Parathyroid adenoma (tissue), 2 donors: ENCODE data around the gene OPHN1.

Source experiments
- H2AFZ ChIP-seq: fragments of 300-600 bp; sonication (generic); one replicate; pipeline ENCODE4 v1.7.0; 2017; ENCODE audit warnings: antibody characterized with exemption, mild to moderate bottlenecking
- H3K27ac ChIP-seq: fragments of 300-600 bp; sonication (generic); one replicate; pipeline ENCODE4 v1.7.0; 2017
- H3K27me3 ChIP-seq: fragments of 300-600 bp; sonication (generic); one replicate; pipeline ENCODE4 v1.7.0; 2017; ENCODE audit warnings: low read length; ENCODE audit not compliant: control insufficient read depth, insufficient read depth
- H3K36me3 ChIP-seq: fragments of 300-600 bp; sonication (generic); one replicate; pipeline ENCODE4 v1.7.0; 2017; ENCODE audit warnings: low read length; ENCODE audit not compliant: control insufficient read depth, insufficient read depth
- H3K4me1 ChIP-seq: fragments of 300-600 bp; sonication (generic); one replicate; pipeline ENCODE4 v1.7.0; 2017; ENCODE audit warnings: control low read depth
- H3K4me2 ChIP-seq: fragments of 300-600 bp; sonication (generic); one replicate; pipeline ENCODE4 v1.7.0; 2017; ENCODE audit warnings: low read length
- H3K4me3 ChIP-seq: fragments of 300-600 bp; sonication (generic); one replicate; pipeline ENCODE4 v1.7.0; 2017; ENCODE audit warnings: low read depth, low read length
- H3K79me2 ChIP-seq: fragments of 300-600 bp; sonication (generic); one replicate; pipeline ENCODE4 v1.7.0; 2017; ENCODE audit warnings: control low read depth
- H3K9ac ChIP-seq: fragments of 300-600 bp; sonication (generic); one replicate; pipeline ENCODE4 v1.7.0; 2017; ENCODE audit warnings: mild to moderate bottlenecking
- H3K9me3 ChIP-seq: fragments of 300-600 bp; sonication (generic); one replicate; pipeline ENCODE4 v1.7.0; 2017; ENCODE audit warnings: low read length; ENCODE audit not compliant: control insufficient read depth
- CTCF ChIP-seq: fragments of 300-600 bp; sonication (generic); IDR thresholded peaks from one replicate; pipeline ENCODE4 v1.7.0; 2017; ENCODE audit warnings: antibody characterized with exemption, mild to moderate bottlenecking
- donor health status: primary hyperparathyroidism.

The OPHN1 gene

GRCh38 chrX:68232206-68232605 lies 201.1 kb downstream of the OPHN1 start:
- H3K4me1 ChIP-seq: peaks cover 2% of the 10 kb centered on the region
- no peak overlapping the region for H3K9ac ChIP-seq
- no peak for TF ChIP-seq CTCF
- no peak overlapping the region for H3K4me3 ChIP-seq
- H3K79me2 ChIP-seq: no peaks in the 10 kb centered on the region
- H2AFZ ChIP-seq: no peak overlapping the region
- H3K9me3 ChIP-seq: no peaks in the 10 kb centered on the region
- H3K4me2 ChIP-seq: no peak overlapping the region
- H3K27ac ChIP-seq: no peak overlapping the region
- H3K27me3 ChIP-seq: no peaks in the 10 kb centered on the region
- H3K36me3 ChIP-seq: no peaks in the 10 kb centered on the region

DNA sequence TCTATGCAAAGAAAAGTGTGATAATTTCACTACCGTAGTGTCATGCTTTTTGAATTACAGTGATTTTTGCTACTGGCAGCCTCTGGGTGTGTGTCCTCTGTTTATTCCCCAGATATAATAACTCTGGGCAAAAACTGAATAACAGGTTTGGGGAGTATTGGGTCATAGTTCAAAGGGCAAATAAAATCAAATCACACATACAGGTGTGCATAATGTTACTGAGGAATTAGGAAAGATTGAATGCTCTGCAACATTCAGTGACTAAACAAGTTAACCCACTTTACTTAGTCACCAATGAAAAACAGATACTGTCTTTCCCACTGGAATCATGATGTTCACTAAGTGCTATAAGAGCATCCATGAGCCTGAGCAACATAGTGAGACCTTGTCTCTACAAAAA lies 224.3 kb downstream of the OPHN1 start:
- no peak for TF ChIP-seq CTCF
- no peak overlapping the region for H2AFZ ChIP-seq
- no peak overlapping the region for H3K4me3 ChIP-seq
- no peaks in the 10 kb centered on the region for H3K36me3 ChIP-seq
- no peak overlapping the region for H3K27ac ChIP-seq
- no peak overlapping the region for H3K9ac ChIP-seq
- no peak overlapping the region for H3K4me2 ChIP-seq
- H3K4me1 ChIP-seq: no peaks in the 10 kb centered on the region
- no peaks in the 10 kb centered on the region for H3K9me3 ChIP-seq
- no peaks in the 10 kb centered on the region for H3K79me2 ChIP-seq
- no peaks in the 10 kb centered on the region for H3K27me3 ChIP-seq

DNA sequence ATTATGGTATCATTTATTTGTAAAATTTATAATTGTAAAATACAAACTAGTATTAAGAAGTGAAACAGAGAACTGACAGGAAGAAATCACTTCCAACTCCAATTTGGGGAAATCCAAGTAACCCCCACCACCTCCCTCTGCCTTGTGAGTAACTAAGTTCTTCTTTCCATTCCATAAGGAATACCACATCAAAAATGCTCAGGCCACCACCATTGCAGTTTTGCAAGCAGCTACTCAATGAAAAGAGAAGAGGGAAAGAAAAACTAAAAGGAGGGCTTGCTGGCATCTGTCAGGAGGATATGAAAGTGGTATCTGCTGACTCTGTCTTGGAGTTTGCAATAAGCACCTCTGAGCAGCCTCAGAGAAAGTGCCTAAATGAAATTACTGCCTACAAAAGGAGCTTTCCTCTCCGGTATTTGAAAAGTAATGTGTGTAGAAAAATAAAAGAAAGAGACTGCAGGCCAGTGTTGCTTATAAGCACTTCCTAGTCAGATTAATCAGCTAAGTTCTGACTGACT lies 228.7 kb downstream of the OPHN1 start:
- no peak for TF ChIP-seq CTCF
- no peaks in the 10 kb centered on the region for H3K9me3 ChIP-seq
- no peak overlapping the region for H2AFZ ChIP-seq
- peaks cover 5% of the 10 kb centered on the region for H3K4me1 ChIP-seq
- no peak overlapping the region for H3K4me2 ChIP-seq
- no peak overlapping the region for H3K9ac ChIP-seq
- no peaks in the 10 kb centered on the region for H3K27me3 ChIP-seq
- no peak overlapping the region for H3K27ac ChIP-seq
- no peaks in the 10 kb centered on the region for H3K79me2 ChIP-seq
- H3K36me3 ChIP-seq: no peaks in the 10 kb centered on the region
- no peak overlapping the region for H3K4me3 ChIP-seq

GRCh38 chrX:68203646-68204045 lies 229.6 kb downstream of the OPHN1 start:
- H3K27ac ChIP-seq: no peak overlapping the region

More at GRCh38 chrX:68203646-68204045, 229.6 kb downstream of the OPHN1 start:
- H3K4me2 ChIP-seq: no peak overlapping the region
- H3K9me3 ChIP-seq: no peaks in the 10 kb centered on the region
- H3K4me1 ChIP-seq: peaks cover 5% of the 10 kb centered on the region
- H2AFZ ChIP-seq: no peak overlapping the region
- no peaks in the 10 kb centered on the region for H3K36me3 ChIP-seq
- TF ChIP-seq CTCF: no peak
- no peak overlapping the region for H3K9ac ChIP-seq
- no peak overlapping the region for H3K4me3 ChIP-seq
- H3K27me3 ChIP-seq: no peaks in the 10 kb centered on the region
- no peaks in the 10 kb centered on the region for H3K79me2 ChIP-seq
